Lung (tissue), 12 donors: Measurements from ENCODE around the gene SHISA7. TPM values are rescaled to one million over a fixed set of nuclear protein-coding genes. Genes with fewer than 3 reads are reported as not detected.

Source experiments
- ATAC-seq: fragments of 200-7000 bp; cut with Tn5 transposase; one replicate; pipeline ENCODE4 v1.9.1; 2020; ENCODE audit warnings: moderate number of reproducible peaks; ENCODE audit not compliant: insufficient read depth, low FRiP score
- DNase-seq, 3 donors: peaks; one replicate each; pipeline ENCODE4 v3.0.0-alpha.2; 2013 to 2017
- H3K27ac ChIP-seq, 2 donors: one replicate each; pipeline ENCODE4 v1.5.1; 2013; ENCODE audit warnings: mild to moderate bottlenecking in 2 of 2, moderate library complexity in 2 of 2, control low read depth in 1 of 2, inconsistent platforms in 1 of 2, low read depth in 1 of 2, low read length in 1 of 2
- H3K27me3 ChIP-seq, 3 donors: one replicate each; pipeline ENCODE4 v1.5.1; 2013; ENCODE audit warnings: low read length in 2 of 3; ENCODE audit not compliant: control insufficient read depth in 3 of 3, insufficient read depth in 3 of 3
- H3K36me3 ChIP-seq, 4 donors: one replicate each; pipeline ENCODE4 v1.5.1; 2013; ENCODE audit warnings: low read length in 4 of 4, mild to moderate bottlenecking in 1 of 4, moderate library complexity in 1 of 4; ENCODE audit not compliant: control insufficient read depth in 4 of 4, insufficient read depth in 4 of 4
- H3K4me1 ChIP-seq, 5 donors: one replicate each; pipeline ENCODE4 v1.5.1; 2013; ENCODE audit warnings: low read length in 5 of 5, mild to moderate bottlenecking in 2 of 5, moderate library complexity in 1 of 5; ENCODE audit not compliant: control insufficient read depth in 5 of 5, insufficient read depth in 5 of 5
- H3K4me3 ChIP-seq: one replicate; pipeline ENCODE4 v1.5.1; 2013; ENCODE audit warnings: mild to moderate bottlenecking, control low read depth, moderate library complexity
- H3K9ac ChIP-seq, 2 donors: one replicate each; pipeline ENCODE4 v1.5.1; 2013; ENCODE audit warnings: low read length in 2 of 2, control low read depth in 1 of 2; ENCODE audit not compliant: insufficient read depth in 1 of 2
- H3K9me3 ChIP-seq, 4 donors: one replicate each; pipeline ENCODE4 v1.5.1; 2013; ENCODE audit warnings: low read length in 3 of 4, mild to moderate bottlenecking in 1 of 4, moderate library complexity in 1 of 4; ENCODE audit not compliant: control insufficient read depth in 4 of 4, insufficient read depth in 3 of 4
- WGBS, 2 donors: extraction: QIAGEN DNeasy Blood & Tissue Kit; methylation state at CpG; one replicate each; pipeline ENCODE4 v1.1.7; 2013; 5-methylcytosine and 5-hydroxymethylcytosine counted together
- polyA plus RNA-seq, 2 donors: library from polyadenylated mRNA; stranded (reverse); fragments of 200-250 nt; gene quantifications; one replicate each; pipeline ENCODE4 v1.2.1, GENCODE V29; 2013
- total RNA-seq, 2 donors: library from RNA; depleted of rRNA in 1 of 2; stranded (reverse); fragments of >200 nt in 1 of 2; gene quantifications; one replicate each; pipeline ENCODE4 v1.2.1, GENCODE V29; 2014 to 2021
- TF ChIP-seq, protein P1 (sequence below): IDR thresholded peaks from 2 replicates; pipeline ENCODE4 v1.5.1; 2012; ENCODE audit warnings: mild to moderate bottlenecking; ENCODE audit errors: control extremely low read depth, extremely low read depth
- donor health status: control.
- donor health status: control.
- donor health status: Bipolar disorder and iron deficiency.
- donor health status: healthy.
- donor health status: DM: yes; HTN: yes; CAD: no.

Gene SHISA7
- total and polyA plus RNA-seq, 4 donors: 0.03 to 0.14 TPM; not detected in 2

GRCh38 chr19:55383279-55384130 lies 59.6 kb downstream of the SHISA7 start:
- Histone ChIP-seq H3K4me1 (peaks cover 7 to 37% (median 22%) of the 10 kb centered on the region in 5 donors), H3K9me3 (peaks cover 0 to 2% (median 0%) of the 10 kb centered on the region in 4 donors), H3K27me3 (peaks cover 0 to 2% (median 0%) of the 10 kb centered on the region in 3 donors), H3K9ac (no peak overlapping the region), H3K4me3 (peak overlapping the region; percentile 50), H3K36me3 (peaks cover 3 to 20% (median 9%) of the 10 kb centered on the region in 4 donors), H3K27ac (peak overlapping the region; percentile 81 to 93)
- DNase-seq: peak; percentile 55 to 76 (median 73)
- TF ChIP-seq, protein P1, sequence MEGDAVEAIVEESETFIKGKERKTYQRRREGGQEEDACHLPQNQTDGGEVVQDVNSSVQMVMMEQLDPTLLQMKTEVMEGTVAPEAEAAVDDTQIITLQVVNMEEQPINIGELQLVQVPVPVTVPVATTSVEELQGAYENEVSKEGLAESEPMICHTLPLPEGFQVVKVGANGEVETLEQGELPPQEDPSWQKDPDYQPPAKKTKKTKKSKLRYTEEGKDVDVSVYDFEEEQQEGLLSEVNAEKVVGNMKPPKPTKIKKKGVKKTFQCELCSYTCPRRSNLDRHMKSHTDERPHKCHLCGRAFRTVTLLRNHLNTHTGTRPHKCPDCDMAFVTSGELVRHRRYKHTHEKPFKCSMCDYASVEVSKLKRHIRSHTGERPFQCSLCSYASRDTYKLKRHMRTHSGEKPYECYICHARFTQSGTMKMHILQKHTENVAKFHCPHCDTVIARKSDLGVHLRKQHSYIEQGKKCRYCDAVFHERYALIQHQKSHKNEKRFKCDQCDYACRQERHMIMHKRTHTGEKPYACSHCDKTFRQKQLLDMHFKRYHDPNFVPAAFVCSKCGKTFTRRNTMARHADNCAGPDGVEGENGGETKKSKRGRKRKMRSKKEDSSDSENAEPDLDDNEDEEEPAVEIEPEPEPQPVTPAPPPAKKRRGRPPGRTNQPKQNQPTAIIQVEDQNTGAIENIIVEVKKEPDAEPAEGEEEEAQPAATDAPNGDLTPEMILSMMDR: no peak
- no peak for ATAC-seq
- 4 to 5% methylated on average over 76 to 88 of the region's 88 CpGs for WGBS, 2 donors

DNA sequence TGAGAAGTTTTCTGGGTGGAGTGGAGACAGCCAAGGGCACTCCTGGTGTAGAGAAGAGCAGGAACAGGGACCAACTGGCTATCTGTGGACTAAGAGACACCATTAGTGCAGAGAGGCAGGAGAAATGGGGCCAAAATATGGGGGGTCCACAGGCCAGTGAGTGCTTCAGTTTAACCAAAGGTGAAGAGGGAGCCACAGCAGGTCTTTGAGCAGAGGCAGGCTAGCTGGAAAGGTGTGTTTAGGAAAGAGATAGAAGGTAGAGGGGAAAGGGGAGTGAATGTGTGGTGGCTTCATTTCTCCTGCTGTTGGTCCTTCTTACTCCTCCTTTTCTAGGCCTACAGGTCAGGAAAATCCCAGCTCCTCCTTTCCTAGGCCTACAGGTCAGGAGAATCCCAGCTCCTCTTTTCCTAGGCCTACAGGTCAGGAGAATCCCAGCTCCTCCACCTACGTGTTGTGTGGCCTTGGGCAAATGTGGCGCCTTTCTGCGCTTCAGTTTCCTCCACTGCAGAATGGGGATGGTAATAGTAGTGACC lies 60.5 kb downstream of the SHISA7 start:
- Histone ChIP-seq H3K27ac (no peak overlapping the region), H3K9ac (no peak overlapping the region), H3K9me3 (peaks cover 0 to 2% (median 0%) of the 10 kb centered on the region in 4 donors), H3K36me3 (peaks cover 0 to 10% (median 3%) of the 10 kb centered on the region in 4 donors), H3K27me3 (peaks cover 0 to 8% (median 2%) of the 10 kb centered on the region in 3 donors), H3K4me1 (peaks cover 6 to 32% (median 20%) of the 10 kb centered on the region in 5 donors), H3K4me3 (no peak overlapping the region)
- WGBS, 2 donors: 92 to 99% methylated on average over 3 of the region's 3 CpGs
- DNase-seq (no peak), ATAC-seq (no peak)
- TF ChIP-seq, protein P1: no peak

GRCh38 chr19:55382013-55382412 lies 61.1 kb downstream of the SHISA7 start:
- no peak for DNase-seq
- Histone ChIP-seq H3K36me3 (peaks cover 0 to 5% (median under 1%) of the 10 kb centered on the region in 4 donors), H3K27ac (no peak overlapping the region), H3K4me1 (peaks cover 2 to 29% (median 18%) of the 10 kb centered on the region in 5 donors), H3K27me3 (peaks cover 0 to 11% (median 2%) of the 10 kb centered on the region in 3 donors), H3K9me3 (peaks cover 0 to 2% (median 0%) of the 10 kb centered on the region in 4 donors), H3K9ac (no peak overlapping the region), H3K4me3 (no peak overlapping the region)
- TF ChIP-seq, protein P1: no peak
- no peak for ATAC-seq
- 96 to 98% methylated on average over 5 of the region's 5 CpGs for WGBS, 2 donors
